HG03469 (cell line): ENCODE data around the gene TIMM9.
"Not testable (repeated sequence)": the region's sequence is repeated elsewhere in the genome, so short reads cannot be mapped to it uniquely, and the experiment has no call there.

Experiments
- ATAC-seq: cut with Tn5 transposase; IDR thresholded peaks from one replicate; pipeline ENCODE4 v1.9.1; 2021; ENCODE audit warnings: mild to moderate bottlenecking, moderate library complexity, moderate number of reproducible peaks; ENCODE audit not compliant: unreplicated experiment

The TIMM9 gene, protein sequence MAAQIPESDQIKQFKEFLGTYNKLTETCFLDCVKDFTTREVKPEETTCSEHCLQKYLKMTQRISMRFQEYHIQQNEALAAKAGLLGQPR

DNA sequence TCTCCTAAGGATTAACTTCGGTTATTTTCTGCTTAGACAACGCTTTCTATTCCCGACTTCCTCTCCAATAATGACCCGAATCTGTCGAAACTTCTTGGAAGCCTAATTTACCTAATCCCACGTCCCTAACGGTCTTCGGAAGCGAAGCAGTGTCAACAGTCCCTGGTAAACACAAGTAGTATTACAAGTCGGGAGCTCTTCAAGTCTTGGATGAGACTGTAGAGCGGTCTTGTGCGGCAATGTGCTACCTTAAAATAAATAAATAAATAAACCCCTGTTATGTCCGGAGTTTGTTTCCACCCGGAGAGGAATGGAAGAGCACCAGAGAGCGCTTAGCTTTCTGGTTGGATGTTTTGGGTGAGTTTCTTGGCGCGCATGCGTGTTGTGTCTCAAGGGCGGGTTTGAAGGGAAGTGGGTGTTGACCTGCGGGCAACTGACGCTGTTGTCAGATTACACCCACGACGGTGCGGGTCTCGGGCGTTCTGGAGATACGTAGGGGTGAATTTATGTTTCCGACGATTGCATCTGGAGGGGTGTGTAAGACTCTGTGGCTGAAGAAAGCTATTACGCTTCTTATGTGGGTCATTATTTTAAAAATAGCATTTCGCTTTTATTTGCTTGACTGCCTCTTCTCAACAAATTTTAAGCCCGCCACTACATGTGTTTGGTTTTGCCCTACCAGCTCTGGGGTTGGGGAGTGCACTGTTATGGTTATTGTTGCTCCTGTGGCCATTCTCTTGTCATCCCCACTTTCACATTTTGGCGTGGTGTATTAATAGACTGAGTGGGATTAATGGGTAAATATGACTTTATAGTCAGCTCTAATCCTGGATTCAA lies at the start of gene TIMM9, which contains the start of gene KIAA0586:
Gene TIMM9, minus strand, starts transcription at position 251 of the 837 bp plus-strand sequence. CDS start 15,586 bp downstream, outside the sequence.
Gene KIAA0586, plus strand, starts transcription at position 439 of the 837 bp plus-strand sequence. CDS start 546 bp downstream, outside the sequence.
- peak; percentile 68 for ATAC-seq

DNA sequence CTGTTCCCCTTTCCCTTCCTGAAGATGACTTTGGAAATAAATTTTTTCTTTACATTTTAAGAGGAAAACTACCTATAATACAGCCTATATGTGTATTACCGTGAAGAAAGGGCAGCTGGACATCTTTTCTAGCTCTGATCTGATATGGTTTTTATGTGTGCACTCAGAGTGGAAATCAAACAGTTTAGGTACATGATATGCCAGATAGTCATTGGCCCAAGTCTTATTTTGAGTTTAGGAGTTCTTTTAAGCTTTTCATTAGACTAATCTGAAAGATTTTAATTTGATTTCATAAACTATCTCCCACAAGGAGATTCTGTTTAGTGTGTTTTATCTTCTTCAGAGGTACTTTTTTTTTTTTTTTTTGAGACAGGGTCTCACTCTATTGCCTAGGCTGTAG lies 49.0 kb upstream of the TIMM9 start:
- ATAC-seq, result no peak

DNA sequence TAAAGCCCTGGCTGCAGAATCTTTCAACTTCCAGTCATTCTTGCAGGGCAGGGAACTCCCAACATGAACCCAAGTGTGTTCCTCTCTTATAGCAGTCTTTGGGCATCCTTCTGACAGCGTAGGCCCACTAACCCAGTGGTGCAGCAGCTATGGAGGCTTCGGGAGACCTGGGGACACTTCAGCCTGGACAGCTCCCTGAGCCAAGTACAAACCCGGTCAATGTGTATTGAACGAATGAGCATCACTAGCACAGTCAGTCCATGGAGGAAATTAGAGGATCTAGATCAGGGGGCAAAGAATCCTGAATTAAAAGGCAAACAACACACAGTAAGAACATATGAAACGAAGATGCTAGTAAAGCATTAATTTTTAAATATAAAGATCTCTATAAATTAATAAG lies 42.0 kb upstream of the TIMM9 start:
- no peak for ATAC-seq

DNA sequence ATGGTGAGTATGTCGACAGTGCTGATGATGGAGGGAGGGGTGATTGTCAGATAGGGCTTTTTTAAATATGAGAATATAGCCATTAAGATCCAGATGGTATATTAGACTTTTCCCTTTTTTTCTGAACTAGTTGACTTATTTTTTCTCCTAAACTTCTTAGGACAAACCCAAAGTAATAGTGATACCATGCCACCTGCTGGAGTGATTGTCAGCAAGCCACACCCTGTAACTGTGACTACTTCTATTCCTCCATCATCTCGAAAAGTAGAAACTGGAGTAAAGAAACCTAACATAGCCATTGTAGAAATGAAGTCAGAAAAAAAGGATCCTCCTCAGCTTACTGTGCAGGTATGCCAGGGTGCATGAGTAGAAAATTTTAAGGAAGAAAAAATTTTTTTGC lies 40.2 kb upstream of the TIMM9 start:
- no peak for ATAC-seq

DNA sequence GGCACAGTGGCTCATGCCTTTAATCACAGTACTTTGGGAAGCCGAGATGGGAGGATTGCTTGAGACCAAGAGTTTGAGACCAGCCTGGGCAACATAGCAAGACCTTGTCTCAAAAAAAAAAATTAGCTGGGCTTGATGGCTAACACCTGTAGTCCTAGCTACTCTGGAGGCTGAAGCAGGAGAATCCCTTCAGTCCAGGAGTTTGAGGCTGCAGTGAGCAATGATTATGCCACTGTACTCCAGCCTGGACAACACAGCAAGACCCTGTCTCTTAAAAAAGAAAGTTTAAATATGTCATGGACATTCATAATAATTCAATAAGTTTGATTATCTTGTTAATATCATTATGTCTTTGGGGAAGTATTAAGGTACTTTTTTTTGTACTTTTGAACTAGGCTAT lies 39.1 kb upstream of the TIMM9 start:
- ATAC-seq, result no peak

DNA sequence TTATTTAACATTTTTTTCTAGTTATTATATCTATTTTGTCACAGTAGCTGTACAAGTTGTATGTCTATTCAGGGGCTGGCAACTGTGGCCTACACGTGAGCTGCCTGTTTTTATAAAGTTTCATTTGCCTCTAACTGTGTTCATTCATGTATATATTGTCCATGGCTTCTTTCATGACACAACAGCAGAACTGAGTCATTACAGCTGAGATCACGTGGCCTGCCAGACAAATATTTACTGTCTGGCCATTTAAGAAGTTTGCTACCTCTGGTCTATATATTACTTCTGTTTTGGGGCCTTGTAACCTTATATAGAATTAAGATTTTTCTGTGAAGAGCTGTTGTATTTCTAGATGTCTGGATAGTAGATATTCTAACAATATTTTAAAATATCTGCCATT lies 38.1 kb upstream of the TIMM9 start:
- ATAC-seq, result no peak

DNA sequence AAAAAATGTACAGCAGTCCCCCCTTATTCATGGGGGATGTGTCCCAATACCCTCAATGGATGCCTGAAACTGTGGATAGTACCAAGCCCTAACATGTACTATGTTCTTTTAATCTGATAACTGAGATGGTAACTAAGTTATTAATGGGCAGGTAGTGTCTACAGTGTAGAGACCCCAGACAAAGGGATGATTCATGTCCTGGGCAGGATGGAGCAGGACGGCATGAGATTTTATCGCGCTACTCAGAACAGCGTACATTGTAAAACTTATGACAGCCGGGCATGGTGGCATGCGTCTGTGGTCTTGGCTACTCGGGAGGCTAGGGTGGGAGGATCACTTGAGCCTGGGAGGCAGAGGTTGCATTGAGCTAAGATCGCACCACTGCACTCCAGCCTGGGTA lies 37.3 kb upstream of the TIMM9 start:
- no peak for ATAC-seq

DNA sequence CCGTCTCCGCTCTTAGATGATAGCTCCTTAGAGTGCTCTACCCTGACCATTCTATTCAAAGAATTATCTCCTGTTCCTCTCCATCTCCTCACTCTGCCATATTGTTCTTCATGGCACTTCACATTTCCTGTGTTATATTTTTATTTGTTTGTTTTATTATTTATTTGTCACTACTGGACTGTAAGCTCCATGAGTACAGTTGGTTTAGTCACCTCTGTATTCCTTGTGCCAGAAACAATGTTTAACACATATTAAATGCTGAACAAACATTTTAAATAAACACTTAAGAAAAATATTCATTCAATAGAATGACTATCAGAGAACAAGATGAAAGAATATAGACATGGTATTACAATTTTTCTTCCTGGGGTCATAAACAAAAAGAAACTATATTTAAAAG lies 35.8 kb upstream of the TIMM9 start:
- no peak for ATAC-seq

DNA sequence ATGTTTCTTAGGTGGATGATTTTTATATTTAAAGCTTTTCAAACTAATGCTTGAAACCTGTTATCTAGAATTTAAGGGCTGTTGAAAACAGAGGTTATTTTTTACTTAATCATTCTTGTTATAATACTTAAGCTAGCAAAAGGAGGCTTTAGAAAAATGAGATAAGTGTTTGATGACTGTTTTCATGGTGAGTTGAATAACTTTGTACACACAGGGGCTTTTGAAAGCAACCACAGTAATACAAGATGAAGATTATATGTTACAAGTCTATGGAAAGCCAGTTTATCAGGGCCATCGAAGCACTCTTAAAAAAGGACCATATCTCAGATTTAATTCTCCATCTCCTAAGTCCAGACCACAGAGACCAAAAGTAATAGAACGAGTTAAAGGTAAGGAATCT lies 33.4 kb upstream of the TIMM9 start:
- ATAC-seq, result no peak

DNA sequence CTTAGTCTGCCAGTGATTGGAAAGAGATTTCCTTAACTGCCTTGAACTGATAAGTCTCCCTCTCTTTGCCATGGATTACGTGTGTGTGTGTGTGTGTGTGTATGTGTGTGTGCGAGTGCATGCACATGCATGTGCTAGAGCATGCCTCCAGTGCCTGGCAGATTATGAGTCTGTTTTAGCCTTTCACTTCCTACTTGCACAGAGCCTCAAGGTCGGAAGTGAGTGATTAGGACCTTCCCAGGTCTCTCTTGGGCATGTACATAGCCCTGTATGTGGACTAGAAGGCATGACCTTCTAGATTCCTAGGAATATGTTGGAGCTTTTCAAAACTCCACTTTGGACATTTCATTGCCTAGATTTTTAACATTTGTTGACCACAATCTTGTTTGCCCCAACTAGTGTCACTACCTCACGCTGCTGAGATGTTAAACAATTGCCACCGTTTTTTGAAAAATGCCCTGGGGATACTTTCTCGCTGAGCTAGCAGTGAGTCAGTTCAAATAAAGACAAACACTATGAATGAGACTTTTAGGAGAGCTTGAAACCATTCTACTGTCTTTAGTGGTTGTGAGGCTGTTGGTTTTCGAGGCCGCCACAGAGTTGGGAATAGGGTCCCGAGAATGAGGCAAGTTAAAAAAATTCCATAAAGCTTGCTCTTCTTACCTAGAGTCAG lies 28.4 kb upstream of the TIMM9 start:
- no peak for ATAC-seq

DNA sequence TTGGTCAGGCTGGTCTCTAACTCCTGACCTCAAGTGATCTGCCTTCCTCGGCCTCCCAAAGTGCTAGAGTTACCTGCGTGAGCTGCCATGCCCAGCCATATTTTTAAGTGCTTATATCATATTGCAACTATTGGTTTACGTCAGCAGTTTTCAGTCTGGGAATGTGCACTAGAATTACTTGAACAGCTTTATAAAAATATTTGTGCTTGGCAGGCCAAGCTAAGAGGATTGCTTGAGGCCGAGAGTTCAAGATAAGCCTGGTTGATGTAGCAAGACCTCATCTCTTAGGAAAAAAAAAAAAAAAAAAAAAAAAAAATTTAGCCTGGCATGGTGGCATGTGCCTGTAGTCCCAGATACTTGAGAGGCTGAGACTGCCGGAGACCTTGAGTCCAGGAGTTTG lies 17.3 kb upstream of the TIMM9 start:
- ATAC-seq, result no peak

DNA sequence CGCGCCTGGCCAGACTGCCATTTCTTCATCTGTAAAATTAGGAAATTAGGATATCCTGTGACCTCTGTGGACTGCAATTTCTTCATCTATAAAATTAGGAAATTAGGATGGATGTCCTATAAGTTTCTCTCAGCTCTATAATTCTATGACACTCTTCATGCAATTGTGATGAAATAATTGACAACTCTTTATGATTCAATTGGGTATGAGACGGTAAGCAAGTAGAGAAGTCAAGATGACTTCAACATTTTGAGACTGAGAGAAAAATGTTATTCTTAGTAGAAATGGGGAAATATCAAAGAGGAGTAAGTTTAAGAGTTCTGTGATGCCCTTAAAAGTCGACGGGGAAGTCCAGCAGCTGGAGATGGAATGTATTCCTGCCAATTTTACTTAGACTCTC lies 12.1 kb upstream of the TIMM9 start:
- ATAC-seq, result no peak

DNA sequence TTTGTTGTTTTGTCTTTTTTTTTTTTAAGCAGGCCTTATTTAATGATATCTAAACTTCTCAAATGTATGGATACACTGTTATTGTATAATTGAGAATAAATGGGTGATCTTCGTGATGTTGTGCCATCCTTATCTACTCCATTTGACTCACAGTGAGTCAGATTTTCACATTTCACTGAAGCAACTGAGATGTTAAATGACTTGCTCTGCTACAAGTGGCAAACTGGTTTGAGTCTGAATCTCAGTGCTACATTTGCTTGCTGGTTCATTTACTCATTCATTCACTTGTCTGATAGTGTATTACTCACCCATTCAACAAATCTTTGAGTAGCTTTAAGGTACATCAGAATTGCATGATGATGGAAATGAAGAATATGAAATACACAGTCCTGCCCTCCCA lies 2.8 kb upstream of the TIMM9 start:
- no peak for ATAC-seq

DNA sequence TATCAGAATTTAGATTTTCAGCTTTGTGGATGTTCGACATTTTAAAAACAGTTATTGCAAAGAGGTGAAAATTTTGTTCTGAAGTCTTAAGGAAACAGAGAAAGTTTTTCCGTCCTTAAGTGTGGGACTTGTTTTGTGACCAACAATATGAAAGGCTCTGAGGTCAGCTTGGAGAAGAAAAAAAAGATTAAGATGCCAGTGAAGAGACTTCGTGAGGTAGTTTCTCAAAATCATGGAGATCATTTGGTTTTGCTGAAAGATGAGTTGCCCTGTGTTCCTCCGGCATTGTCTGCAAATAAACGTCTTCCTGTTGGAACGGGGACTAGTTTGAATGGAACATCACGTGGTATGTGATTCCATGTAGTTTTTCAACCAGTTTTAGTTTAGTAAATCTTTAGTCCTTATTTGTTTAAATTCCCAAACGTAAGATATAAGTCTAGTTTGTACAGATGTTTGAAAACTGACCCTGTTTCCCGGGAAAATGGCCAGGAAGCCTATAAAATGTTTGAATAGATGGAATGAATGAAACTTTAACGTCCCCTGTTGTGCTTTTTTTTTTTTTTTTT lies 870 bp upstream of the TIMM9 start:
- ATAC-seq, result no peak

DNA sequence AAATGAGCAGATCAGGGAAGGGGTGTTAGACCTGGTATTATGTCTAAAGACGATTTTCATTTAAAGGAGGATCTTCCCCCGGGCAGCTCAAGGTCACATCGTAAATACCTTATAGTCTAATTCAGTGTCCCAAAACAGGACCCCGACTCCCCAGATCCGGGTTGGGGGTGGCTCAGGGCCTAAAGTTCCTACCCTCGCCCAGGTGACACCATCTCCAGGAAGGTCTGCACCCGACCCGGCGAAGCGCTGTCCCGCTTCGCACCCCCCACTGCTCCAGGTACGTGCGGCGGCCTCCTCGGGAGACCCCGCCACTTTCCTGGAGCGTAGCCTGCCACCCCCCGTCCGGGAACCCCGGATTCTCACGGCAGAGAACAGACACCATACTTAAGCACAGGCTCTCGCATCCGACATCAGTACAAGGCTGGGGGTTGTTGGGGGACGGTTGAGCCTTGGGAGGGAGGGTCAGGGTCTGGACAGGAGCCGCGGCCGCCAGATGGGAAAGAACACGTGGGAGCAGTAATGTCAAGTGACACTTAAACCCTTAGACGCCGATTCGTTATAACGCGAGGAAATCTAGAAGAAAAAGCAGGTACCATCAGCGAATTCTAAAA lies 556 bp downstream of the TIMM9 start:
- ATAC-seq, result no peak

DNA sequence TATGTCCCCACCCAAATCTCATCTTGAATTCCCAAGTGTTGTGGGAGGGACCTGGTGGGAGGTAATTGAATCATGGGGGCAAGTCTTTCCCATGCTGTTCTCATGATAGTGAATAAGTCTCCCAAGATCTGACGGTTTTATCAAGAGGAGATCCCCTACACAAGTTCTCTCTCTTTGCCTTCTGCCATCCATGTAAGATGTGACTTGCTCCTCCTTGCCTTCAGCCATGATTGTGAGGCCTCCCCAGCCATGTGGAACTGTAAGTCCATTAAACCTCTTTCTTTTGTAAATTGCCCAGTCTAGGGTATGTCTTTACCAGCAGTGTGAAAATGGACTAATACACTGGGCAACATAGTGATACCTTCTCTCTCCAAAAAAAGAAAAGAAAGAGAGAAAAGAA lies 10.4 kb downstream of the TIMM9 start:
- ATAC-seq, result not testable (repeated sequence)

DNA sequence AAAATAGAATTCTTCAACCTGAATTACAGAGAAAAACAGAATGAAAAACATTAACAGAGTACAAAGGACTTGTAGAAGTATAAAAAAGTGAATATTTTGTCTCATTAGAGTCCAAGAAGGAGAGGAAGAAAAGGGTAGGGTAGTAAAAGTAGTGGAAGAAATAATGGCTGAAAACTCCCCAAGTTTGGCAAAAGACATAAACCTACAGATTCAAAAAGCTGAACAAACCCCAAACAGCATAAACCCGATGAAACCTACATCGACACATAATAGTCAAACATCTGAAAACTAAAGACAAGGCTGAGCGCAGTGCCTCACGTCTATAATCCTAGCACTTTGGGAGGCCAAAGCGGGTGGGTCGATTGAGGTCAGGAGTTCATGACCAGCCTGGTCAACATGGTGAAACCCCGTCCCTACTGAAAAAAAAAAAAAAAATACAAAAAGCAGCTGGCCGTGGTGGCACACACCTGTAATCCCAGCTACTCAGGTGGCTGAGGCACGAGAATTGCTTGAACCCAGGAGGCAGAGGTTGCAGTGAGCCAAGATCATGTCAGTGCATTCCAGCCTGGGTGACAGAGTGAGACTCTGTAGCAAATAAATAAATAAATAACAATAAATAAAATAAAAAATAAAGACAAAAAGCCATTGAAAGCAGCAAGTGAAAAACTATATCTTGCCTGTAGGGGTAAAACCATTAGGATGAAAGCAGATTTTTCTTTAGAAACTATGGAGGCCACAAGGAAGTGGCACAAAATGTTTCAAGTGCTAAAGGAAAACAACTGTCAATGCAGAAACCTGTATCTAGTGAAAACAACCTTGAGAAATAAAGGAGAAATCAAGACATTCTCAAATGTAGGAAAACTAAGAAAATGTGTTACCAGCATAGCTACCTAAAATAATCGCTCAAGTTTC lies 11.4 kb downstream of the TIMM9 start:
- ATAC-seq, result no peak

DNA sequence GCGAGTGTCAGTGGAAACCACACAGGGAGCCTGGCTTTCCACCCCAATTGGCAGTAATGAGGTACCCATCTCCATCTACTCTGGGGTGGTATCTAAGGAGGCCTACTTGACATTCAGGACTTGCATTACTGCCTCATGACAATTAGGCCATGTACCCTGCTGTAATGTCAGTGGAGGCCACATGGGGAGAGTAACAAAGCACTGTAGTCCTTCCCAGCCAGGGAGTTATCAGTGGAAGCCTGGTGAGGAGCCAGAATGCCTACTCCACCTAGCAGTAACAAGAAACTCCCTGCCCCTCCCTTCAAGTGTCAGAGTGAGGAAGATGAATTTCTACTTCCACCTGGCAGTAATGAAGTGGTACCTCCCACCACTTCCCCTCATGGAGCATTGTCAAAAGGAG lies 12.5 kb downstream of the TIMM9 start:
- no peak for ATAC-seq

DNA sequence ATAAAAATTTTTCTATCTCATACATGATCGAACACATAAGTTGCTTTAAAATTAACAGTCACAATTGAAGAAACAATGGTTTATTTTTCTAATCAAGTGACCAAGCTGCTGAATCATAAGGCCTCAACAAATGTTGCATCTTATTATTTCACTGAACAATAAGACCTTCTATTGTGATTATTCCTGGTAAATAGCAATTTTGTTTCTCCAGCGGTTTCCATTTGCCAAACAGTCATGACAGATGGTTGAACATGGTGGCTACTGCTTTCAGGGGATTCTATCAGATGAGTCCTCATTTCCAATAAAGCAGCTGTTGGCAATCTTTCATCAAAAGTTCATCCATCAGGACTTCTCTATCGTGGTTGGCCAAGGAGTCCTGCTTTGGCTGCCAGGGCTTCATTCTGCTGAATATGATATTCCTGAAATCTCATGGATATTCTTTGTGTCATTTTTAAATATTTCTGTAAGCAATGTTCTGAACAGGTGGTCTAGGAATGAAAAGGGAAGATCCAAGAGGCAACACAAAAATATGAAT lies 18.6 kb downstream of the TIMM9 start:
- ATAC-seq, result no peak

DNA sequence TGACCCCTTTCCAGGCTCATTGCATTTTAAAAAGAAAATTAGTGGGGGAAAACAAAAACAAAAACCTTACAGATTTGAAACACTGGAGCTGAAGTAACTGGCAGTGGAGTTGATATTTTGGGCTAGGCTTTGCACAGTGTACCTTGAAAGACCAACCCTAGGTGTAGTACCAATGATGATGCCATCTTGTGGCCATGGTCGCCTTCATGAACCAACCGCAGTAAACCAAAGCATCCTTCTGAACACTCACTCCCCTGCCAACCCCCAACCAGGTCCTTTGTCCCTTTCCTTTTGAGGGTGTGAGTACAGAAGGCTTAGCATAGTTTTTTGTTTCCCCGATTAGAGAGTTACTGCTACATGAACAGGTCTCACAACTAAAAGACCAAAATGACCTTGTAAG lies 25.7 kb downstream of the TIMM9 start:
- ATAC-seq, result no peak
